Keratinocyte (primary cell): ENCODE data around the gene SLC27A1. TPM values are rescaled to one million over a fixed set of nuclear protein-coding genes. Genes with fewer than 3 reads are reported as not detected.

ENCODE experiments used
- DNase-seq: peaks from one replicate; pipeline ENCODE4 v3.0.0-alpha.2; 2011; ENCODE audit warnings: low read depth, missing footprints, low spot score
- FAIRE-seq: peaks from 2 replicates; lab custom pipeline; 2011; peaks lifted over from hg19 to GRCh38; lab: Jason Lieb, UNC
- H2AFZ ChIP-seq: 2 replicates; pipeline ENCODE4 v1.6.0; 2012; ENCODE audit warnings: low read length, control low read depth, inconsistent platforms; ENCODE audit not compliant: control insufficient read depth
- H3K27ac ChIP-seq: 2 replicates; pipeline ENCODE4 v1.5.1; 2011; ENCODE audit warnings: low read length; ENCODE audit not compliant: control insufficient read depth, insufficient read depth
- H3K27me3 ChIP-seq: 3 replicates; pipeline ENCODE4 v1.6.0; 2011; ENCODE audit warnings: low read length; ENCODE audit not compliant: control insufficient read depth, insufficient read depth; ENCODE audit errors: extremely low read depth
- H3K36me3 ChIP-seq, 2 experiments: 2 replicates in 1 of 2; 3 replicates in 1 of 2; pipeline ENCODE4 v1.5.1; 2011; ENCODE audit warnings: low read length in 2 of 2, mild to moderate bottlenecking in 1 of 2; ENCODE audit not compliant: control insufficient read depth in 2 of 2, insufficient read depth in 2 of 2; ENCODE audit errors: extremely low read depth in 1 of 2
- H3K4me1 ChIP-seq: 3 replicates; pipeline ENCODE4 v1.5.1; 2011; ENCODE audit warnings: low read length; ENCODE audit not compliant: control insufficient read depth, insufficient read depth; ENCODE audit errors: extremely low read depth
- H3K4me2 ChIP-seq: 3 replicates; pipeline ENCODE4 v1.6.0; 2011; ENCODE audit warnings: low read depth, low read length; ENCODE audit not compliant: control insufficient read depth, insufficient read depth; ENCODE audit errors: extremely low read depth
- H3K4me3 ChIP-seq, 3 experiments: fragments of 200-600 bp in 1 of 3; sonication (generic) in 1 of 3; 2 replicates in 2 of 3; 3 replicates in 1 of 3; pipeline ENCODE4 v1.5.1; 2011 to 2016; ENCODE audit warnings: low read length in 3 of 3, mild to moderate bottlenecking in 3 of 3, control low read depth in 2 of 3, inconsistent platforms in 1 of 3, low read depth in 1 of 3, mixed read lengths in 1 of 3, mixed run types in 1 of 3, moderate library complexity in 1 of 3; ENCODE audit not compliant: control insufficient read depth in 2 of 3, insufficient read depth in 2 of 3; ENCODE audit errors: extremely low read depth in 1 of 3
- H3K79me2 ChIP-seq: 2 replicates; pipeline ENCODE4 v1.6.0; 2012; ENCODE audit warnings: low read length; ENCODE audit not compliant: control insufficient read depth, insufficient read depth
- H3K9ac ChIP-seq: 3 replicates; pipeline ENCODE4 v1.6.0; 2011; ENCODE audit warnings: low read length; ENCODE audit not compliant: control insufficient read depth, insufficient read depth; ENCODE audit errors: extremely low read depth
- H3K9me1 ChIP-seq: 3 replicates; pipeline ENCODE4 v1.6.0; 2011; ENCODE audit warnings: low read length; ENCODE audit not compliant: control insufficient read depth, insufficient read depth; ENCODE audit errors: extremely low read depth
- H3K9me3 ChIP-seq: 2 replicates; pipeline ENCODE4 v1.5.1; 2012; ENCODE audit warnings: low read depth, low read length; ENCODE audit not compliant: control insufficient read depth
- H4K20me1 ChIP-seq: 3 replicates; pipeline ENCODE4 v1.6.0; 2011; ENCODE audit warnings: low read length; ENCODE audit not compliant: control insufficient read depth, insufficient read depth; ENCODE audit errors: extremely low read depth
- EZH2 ChIP-seq: IDR thresholded peaks from one replicate; pipeline ENCODE4 v1.6.1; 2012; ENCODE audit warnings: inconsistent platforms, mild to moderate bottlenecking, low read length, moderate library complexity
- dilution Hi-C: fragments of 300-500 bp; cut with MboI; formaldehyde crosslinking; loops from one replicate; pipeline ENCODE4 v1.7.0; 2020; ENCODE audit warnings: low sequenced_read_pairs; ENCODE audit not compliant: extremely low pct_ligation_motif_present
- polyA plus RNA-seq, 5 experiments: library from polyadenylated mRNA; depleted of rRNA in 3 of 5; stranded (reverse) in 3 of 5; stranded (forward) in 1 of 5; unstranded in 1 of 5; fragments of >200 nt; gene quantifications; 1 replicate in 1 of 5; 2 replicates in 3 of 5; 3 replicates in 1 of 5; pipeline versions ENCODE4 v1.2.1 to v1.2.3, GENCODE V29; 2011 to 2012; ENCODE audit warnings: missing spikeins in 2 of 5, low read depth in 1 of 5, low replicate concordance in 1 of 5
- TF ChIP-seq, protein P1 (sequence below), 3 experiments: IDR thresholded peaks in 1 of 3; conservative IDR thresholded peaks in 1 of 3; optimal IDR thresholded peaks in 1 of 3; 2 replicates in 2 of 3; 3 replicates in 1 of 3; pipeline versions ENCODE3 to v1.5.1; 2011; ENCODE audit warnings: low read length in 3 of 3, mild to moderate bottlenecking in 3 of 3, moderate library complexity in 2 of 3, control low read depth in 1 of 3, inconsistent platforms in 1 of 3; ENCODE audit not compliant: insufficient read depth in 2 of 3; ENCODE audit errors: extremely low read depth in 1 of 3

SLC27A1 gene
- polyA plus RNA-seq, 1 donor (not counting 4 experiments of a cell fraction or from before 2014, with no cell fraction given) = 8.4 TPM

DNA sequence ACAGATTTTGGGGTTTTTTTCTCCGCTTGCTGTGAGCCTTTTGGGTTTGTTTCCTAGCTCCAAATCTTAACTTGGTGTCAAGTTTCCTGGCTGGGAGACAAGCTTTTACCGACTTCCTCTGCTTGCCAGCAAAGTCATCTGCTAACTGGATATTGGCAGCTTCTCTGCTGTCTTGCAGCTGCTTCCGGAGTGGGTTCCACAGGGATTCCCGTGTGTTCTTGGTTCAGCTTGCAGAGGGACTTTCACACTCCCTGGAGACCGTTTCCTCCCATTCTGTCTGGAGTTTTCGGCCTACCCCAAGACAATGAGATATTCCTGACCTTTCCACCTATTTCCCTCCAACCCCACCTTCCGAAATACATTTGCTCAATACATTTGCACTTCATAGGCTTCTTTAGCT is 82.9 kb downstream of the SLC27A1 start:
- peak; percentile 84 for FAIRE-seq
- H3K4me1 ChIP-seq = peaks cover 13% of the 10 kb centered on the region
- H3K4me2 ChIP-seq = peak overlapping the region; percentile 66
- dilution Hi-C loops = no loop called here
- no peaks in the 10 kb centered on the region for H3K36me3 ChIP-seq
- no peaks in the 10 kb centered on the region for H3K9me3 ChIP-seq
- TF ChIP-seq EZH2 = no peak
- TF ChIP-seq, protein P1, sequence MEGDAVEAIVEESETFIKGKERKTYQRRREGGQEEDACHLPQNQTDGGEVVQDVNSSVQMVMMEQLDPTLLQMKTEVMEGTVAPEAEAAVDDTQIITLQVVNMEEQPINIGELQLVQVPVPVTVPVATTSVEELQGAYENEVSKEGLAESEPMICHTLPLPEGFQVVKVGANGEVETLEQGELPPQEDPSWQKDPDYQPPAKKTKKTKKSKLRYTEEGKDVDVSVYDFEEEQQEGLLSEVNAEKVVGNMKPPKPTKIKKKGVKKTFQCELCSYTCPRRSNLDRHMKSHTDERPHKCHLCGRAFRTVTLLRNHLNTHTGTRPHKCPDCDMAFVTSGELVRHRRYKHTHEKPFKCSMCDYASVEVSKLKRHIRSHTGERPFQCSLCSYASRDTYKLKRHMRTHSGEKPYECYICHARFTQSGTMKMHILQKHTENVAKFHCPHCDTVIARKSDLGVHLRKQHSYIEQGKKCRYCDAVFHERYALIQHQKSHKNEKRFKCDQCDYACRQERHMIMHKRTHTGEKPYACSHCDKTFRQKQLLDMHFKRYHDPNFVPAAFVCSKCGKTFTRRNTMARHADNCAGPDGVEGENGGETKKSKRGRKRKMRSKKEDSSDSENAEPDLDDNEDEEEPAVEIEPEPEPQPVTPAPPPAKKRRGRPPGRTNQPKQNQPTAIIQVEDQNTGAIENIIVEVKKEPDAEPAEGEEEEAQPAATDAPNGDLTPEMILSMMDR (optimal IDR thresholded peaks at IDR 0.05 in 1 of 3, IDR thresholded peaks at IDR 0.05 in 1 of 3, conservative IDR thresholded peaks at IDR 0.05 in 1 of 3; ENCODE audit: extremely low read depth in 1 of 3, insufficient read depth in 2 of 3, low read length in 3 of 3) = no peak
- H3K9me1 ChIP-seq = no peaks in the 10 kb centered on the region
- H3K27ac ChIP-seq = no peak overlapping the region
- no peaks in the 10 kb centered on the region for H3K27me3 ChIP-seq
- no peak for DNase-seq
- H3K79me2 ChIP-seq = peaks cover 21% of the 10 kb centered on the region
- no peak overlapping the region for H3K9ac ChIP-seq
- peak overlapping the region; percentile 86 for H2AFZ ChIP-seq
- no peak overlapping the region for H3K4me3 ChIP-seq
- no peaks in the 10 kb centered on the region for H4K20me1 ChIP-seq

DNA sequence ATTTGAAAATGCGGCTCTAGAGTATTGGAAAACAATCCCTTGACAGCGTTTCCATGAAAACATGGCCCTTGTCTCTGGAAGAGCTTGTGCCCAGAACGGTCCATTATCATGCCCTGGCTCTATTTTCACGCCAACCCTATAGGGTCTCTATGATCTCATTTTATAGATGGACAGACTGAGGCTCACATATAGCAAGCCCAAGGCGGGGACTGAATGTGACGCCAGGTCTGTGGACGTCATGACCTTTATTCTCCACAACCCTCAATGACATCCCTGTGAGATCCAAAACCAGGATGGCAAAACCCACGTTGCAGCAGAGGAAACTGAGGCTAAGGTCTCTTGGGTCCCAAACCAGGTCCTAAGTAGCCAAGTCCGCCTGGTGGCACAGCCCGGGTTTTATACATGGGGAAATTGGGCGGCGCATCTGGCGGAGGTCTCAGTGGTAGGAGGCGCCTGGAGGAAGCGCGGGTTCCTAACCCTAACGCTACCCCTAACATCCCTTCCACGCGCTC is 84.7 kb downstream of the SLC27A1 start:
- dilution Hi-C loops = no loop called here

More for the DNA sequence above, 84.7 kb downstream of the SLC27A1 start:
- H4K20me1 ChIP-seq = no peaks in the 10 kb centered on the region
- peak; percentile 5 for FAIRE-seq
- peak overlapping the region; percentile 92 for H2AFZ ChIP-seq
- H3K9me3 ChIP-seq = no peaks in the 10 kb centered on the region
- peak overlapping the region; percentile 77 for H3K4me2 ChIP-seq
- H3K9me1 ChIP-seq = no peaks in the 10 kb centered on the region
- H3K4me1 ChIP-seq = peaks cover 13% of the 10 kb centered on the region
- H3K4me3 ChIP-seq = peak overlapping the region; percentile 88 to 99 (median 96)
- H3K27me3 ChIP-seq = no peaks in the 10 kb centered on the region
- H3K79me2 ChIP-seq = peaks cover 25% of the 10 kb centered on the region
- peaks cover 9 to 11% of the 10 kb centered on the region in 2 experiments for H3K36me3 ChIP-seq
- TF ChIP-seq EZH2 = no peak
- TF ChIP-seq, protein P1 (optimal IDR thresholded peaks at IDR 0.05 in 1 of 3, IDR thresholded peaks at IDR 0.05 in 1 of 3, conservative IDR thresholded peaks at IDR 0.05 in 1 of 3; ENCODE audit: extremely low read depth in 1 of 3, insufficient read depth in 2 of 3, low read length in 3 of 3) = no peak
- H3K27ac ChIP-seq = peak overlapping the region; percentile 56
- peak overlapping the region; percentile 85 for H3K9ac ChIP-seq
- no peak for DNase-seq
